D721Med (cell line): Measurements from ENCODE around the gene ARL13B.
A peak's percentile ranks its signal among the peaks of the same experiment; 100 is the strongest.
"Not testable (repeated sequence)": the region's sequence is repeated elsewhere in the genome, so short reads cannot be mapped to it uniquely, and the experiment has no call there.

Experiments used
- DNase-seq: peaks from one replicate; pipeline ENCODE4 v3.0.0; 2011; ENCODE audit warnings: low spot score; ENCODE audit not compliant: insufficient read length
- FAIRE-seq: peaks from 2 replicates; lab custom pipeline; 2011; peaks lifted over from hg19 to GRCh38; lab: Jason Lieb, UNC
- TF ChIP-seq, protein P1 (sequence below): IDR thresholded peaks from 2 replicates; pipeline ENCODE4 v1.5.1; 2012; ENCODE audit warnings: mild to moderate bottlenecking, control low read depth; ENCODE audit not compliant: insufficient read depth; ENCODE audit errors: missing control alignments

The ARL13B gene

DNA sequence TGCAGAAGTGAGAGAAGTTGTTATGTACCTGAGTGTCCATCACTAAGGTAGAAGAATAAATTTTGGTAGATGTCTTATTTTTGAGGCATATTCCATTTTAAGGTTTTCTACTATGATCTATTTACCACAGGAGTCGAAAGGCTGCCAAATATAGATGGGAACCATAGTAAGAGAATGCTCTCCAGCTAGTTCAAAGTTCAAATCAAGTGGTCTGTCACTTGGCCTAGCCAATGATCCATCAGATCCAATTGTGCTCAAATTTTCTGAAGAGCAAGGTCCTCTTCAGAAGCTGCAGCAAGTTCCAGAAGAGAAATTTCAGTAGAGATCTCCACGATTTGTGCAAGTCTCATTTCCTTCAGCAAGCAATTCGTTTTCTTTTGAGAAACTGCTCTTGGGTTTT lies 17.2 kb upstream of the ARL13B start:
- DNase-seq (no peak), FAIRE-seq (no peak)
- TF ChIP-seq, protein P1, sequence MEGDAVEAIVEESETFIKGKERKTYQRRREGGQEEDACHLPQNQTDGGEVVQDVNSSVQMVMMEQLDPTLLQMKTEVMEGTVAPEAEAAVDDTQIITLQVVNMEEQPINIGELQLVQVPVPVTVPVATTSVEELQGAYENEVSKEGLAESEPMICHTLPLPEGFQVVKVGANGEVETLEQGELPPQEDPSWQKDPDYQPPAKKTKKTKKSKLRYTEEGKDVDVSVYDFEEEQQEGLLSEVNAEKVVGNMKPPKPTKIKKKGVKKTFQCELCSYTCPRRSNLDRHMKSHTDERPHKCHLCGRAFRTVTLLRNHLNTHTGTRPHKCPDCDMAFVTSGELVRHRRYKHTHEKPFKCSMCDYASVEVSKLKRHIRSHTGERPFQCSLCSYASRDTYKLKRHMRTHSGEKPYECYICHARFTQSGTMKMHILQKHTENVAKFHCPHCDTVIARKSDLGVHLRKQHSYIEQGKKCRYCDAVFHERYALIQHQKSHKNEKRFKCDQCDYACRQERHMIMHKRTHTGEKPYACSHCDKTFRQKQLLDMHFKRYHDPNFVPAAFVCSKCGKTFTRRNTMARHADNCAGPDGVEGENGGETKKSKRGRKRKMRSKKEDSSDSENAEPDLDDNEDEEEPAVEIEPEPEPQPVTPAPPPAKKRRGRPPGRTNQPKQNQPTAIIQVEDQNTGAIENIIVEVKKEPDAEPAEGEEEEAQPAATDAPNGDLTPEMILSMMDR = no peak

DNA sequence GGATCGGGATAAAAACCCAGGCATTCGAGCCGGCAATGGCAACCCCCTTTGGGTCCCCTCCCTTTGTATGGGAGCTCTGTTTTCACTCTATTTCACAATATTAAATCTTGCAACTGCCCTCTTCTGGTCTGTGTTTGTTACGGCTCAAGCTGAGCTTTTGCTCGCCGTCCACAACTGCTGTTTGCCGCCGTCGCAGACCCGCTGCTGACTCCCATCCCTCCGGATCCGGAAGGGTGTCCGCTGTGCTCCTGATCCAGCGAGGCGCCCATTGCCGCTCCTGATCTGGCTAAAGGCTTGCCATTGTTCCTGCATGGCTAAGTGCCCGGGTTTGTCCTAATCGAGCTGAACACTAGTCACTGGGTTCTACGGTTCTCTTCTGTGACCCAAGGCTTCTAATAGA lies 14.8 kb upstream of the ARL13B start:
- not testable (repeated sequence) for DNase-seq, FAIRE-seq

DNA sequence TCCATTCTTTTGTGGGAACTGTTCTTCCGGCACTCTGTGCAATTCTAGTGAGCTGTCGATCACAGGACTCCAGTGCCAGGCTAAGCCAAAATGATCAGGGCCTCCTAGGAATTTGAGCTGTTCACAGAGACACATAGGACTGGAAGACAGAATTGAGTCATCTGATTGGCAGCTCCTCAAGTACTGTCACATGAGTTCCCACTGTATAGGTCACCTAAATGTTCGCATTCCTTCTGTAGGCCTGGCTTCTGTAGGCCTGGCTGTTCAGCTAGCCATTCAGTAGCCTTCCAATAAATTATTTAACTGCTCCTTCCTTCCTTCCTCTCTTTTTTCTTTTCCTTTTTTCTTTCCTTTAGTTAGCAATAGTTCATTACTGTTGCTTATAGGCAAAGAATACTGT lies 10.5 kb upstream of the ARL13B start:
- no peak for FAIRE-seq
- no peak for DNase-seq
- TF ChIP-seq, protein P1 = no peak

DNA sequence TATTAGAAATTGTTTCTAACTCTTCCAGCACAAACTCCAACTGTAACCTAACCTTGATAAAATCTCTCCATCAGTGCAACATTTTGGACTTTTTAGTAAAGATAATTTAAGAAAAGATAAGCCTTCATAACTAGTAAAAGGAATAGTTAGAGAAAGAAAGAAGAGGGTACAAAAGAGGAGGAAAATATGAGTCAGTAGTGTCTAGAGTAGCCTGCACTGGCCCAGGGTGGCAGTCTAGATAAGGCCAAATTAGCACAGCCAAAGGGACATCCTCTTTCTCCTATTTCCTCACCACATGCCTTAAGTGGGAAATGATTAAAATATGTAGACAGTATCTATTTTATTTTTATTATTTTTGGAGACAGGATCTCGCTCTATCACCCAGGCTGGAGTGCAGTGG lies 10.0 kb upstream of the ARL13B start:
- TF ChIP-seq, protein P1 = no peak
- no peak for FAIRE-seq
- no peak for DNase-seq

DNA sequence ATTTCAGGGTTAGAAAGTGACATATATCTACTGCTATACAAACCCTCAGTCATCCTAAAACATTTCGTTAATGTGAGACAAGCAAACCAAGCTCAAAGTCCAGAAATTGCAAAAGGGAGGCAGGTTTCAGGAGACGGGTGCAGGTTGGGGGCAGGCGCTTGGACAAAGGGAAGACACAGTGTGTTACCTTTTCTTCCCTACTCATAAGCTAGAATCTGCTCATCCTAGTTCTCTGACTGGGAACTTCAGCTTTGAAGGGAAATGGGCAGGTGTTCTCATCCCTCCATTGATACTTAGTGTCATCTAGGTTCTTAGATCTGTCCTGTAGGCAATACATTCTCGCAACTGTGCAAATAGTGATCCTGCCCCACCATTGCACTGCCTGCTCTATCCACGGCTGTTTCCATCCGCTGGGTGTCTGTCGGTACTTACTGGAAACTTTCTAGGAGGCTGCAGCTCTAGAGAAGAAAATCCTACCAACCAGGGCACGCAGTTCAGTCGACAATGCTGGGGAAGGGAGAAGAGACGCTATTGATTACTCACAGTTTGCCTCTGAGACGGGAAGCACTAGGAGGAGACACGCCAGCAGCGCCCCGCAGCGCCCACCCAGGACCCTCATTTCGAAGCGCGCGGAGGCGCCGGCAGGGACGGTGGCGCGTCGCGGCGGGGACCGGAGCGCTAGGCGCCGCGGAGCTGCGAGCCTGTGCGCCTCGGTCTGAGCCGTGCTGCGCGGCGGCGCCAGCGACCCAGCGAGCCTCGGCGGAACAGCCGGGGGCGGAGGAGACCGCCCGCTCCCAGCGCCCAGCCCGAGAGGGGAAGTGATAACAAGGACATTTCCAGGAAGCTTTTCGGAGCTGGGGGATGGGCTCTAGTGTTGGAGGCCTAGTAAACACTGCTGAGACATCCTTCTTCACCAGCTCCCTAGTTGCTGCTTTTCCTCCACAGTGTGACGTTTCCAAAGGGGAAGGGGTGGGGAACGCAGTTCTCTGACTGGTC lies 6.5 kb upstream of the ARL13B start, which contains the start of gene PROS1:
Gene PROS1 (minus strand): TSS at position 766 of the 996 bp plus-strand sequence. CDS start 147 bp downstream, at position 619.
- TF ChIP-seq, protein P1 = peak; percentile 7
- DNase-seq = no peak
- no peak for FAIRE-seq

DNA sequence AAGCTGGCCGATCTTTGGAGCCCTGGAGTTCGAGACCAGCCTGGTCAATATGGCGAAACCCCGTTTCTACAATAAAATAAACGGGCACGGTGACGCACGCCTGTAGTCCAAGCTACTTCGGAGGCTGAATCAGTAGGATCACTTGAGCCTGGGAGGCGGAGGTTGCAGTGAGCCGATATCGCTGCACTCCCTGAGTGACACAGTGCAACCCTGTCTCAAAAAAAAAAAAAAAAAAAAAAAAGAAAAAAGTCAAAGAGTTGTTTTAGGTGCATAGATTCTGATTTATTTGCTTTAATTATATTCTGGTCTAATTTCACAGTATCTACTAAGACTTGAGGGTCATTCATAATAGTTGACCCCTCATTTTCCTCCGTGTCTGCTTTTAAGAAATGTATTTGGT lies 1.7 kb downstream of the ARL13B start:
- TF ChIP-seq, protein P1 = no peak
- FAIRE-seq (no peak), DNase-seq (no peak)

DNA sequence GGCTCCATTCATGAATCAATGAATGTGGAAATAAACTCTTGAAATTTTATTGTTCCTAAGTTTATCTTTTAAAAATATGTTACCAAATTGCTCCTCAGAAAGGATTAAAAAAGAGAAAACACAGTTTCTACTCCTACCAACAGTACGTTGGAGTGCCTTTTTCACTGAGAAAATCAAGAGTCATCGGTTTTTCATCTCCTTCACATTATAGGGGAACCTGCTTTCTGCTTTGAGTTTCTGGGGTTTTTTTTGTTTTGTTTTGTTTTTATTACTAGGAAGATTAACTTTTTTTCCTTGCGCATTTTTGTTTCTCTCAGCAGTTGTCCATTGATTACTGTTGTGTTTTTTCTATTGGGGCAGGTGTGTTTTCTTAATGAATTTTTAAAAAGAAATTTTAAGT lies 3.5 kb downstream of the ARL13B start:
- TF ChIP-seq, protein P1 = no peak
- DNase-seq (no peak), FAIRE-seq (no peak)
